ENCODE results near the gene HHIPL1.

HHIPL1 gene

GRCh38 chr14:99718031-99718810 is 73.3 kb downstream of the HHIPL1 start:
- peak; percentile 41 for DNase-seq

GRCh38 chr14:99718811-99719192 is 73.9 kb downstream of the HHIPL1 start:
- no peak for DNase-seq

GRCh38 chr14:99720941-99721791 is 76.2 kb downstream of the HHIPL1 start:
- DNase-seq: no peak

GRCh38 chr14:99721792-99722516 is 77.0 kb downstream of the HHIPL1 start:
- DNase-seq: no peak

GRCh38 chr14:99722741-99723140 is 77.8 kb downstream of the HHIPL1 start:
- DNase-seq: no peak

- DNase-seq: no peak
Observed at GRCh38 chr14:99724196-99724891, 79.4 kb downstream of the HHIPL1 start.

- no peak for DNase-seq
Observed at GRCh38 chr14:99724939-99725773, 80.2 kb downstream of the HHIPL1 start.

GRCh38 chr14:99725774-99726537 is 81.0 kb downstream of the HHIPL1 start:
- DNase-seq: no peak

GRCh38 chr14:99726538-99727095 is 81.7 kb downstream of the HHIPL1 start:
- no peak for DNase-seq

GRCh38 chr14:99727096-99727870 is 82.4 kb downstream of the HHIPL1 start:
- DNase-seq: no peak

GRCh38 chr14:99728231-99728920 is 83.4 kb downstream of the HHIPL1 start:
- no peak for DNase-seq

- no peak for DNase-seq
Observed at GRCh38 chr14:99728981-99729451, 84.1 kb downstream of the HHIPL1 start.
